ENCODE measurements around the gene PPP4R3B.
"Not testable (repeated sequence)": the region's sequence is repeated elsewhere in the genome, so short reads cannot be mapped to it uniquely, and the experiment has no call there.

The PPP4R3B gene

GRCh38 chr2:55595536-55595935 is 21.9 kb downstream of the PPP4R3B start:
- no peak for DNase-seq (ENCODE audit: low spot score)

GRCh38 chr2:55592130-55592529 is 25.3 kb downstream of the PPP4R3B start:
- no peak for DNase-seq (ENCODE audit: low spot score)

DNA sequence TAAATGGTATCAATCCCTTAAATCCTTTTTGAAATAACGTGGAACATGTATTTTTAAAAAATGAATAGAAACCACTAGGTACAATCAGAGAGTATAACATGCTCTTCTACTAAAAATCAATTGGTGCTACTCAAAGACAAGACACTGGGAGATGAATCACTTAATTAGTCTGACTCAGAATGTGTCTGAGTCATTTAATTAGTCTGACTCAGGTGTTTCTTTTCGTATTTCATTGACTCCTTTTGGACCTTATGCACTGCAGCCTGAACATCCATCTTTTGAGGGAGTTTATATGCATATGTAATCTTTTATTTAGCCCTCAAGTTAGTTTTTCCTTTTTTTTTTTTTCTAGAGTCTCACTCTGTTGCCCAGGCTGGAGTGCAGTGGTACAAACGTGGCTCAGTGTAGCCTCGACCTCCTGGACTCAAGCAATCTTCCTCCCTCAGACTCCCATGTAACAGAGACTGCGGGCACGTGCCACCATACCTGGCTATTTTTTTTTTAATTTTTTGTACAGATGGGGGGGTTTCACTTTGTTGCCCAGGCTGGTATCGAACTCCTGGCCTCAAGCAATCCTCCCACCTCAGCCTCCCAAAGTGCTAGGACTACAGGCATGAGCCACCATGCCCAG is 26.5 kb downstream of the PPP4R3B start:
- no peak for DNase-seq (ENCODE audit: low spot score)

- no peak for DNase-seq (ENCODE audit: low spot score)
Observed at GRCh38 chr2:55585451-55586080, 31.9 kb downstream of the PPP4R3B start.

DNA sequence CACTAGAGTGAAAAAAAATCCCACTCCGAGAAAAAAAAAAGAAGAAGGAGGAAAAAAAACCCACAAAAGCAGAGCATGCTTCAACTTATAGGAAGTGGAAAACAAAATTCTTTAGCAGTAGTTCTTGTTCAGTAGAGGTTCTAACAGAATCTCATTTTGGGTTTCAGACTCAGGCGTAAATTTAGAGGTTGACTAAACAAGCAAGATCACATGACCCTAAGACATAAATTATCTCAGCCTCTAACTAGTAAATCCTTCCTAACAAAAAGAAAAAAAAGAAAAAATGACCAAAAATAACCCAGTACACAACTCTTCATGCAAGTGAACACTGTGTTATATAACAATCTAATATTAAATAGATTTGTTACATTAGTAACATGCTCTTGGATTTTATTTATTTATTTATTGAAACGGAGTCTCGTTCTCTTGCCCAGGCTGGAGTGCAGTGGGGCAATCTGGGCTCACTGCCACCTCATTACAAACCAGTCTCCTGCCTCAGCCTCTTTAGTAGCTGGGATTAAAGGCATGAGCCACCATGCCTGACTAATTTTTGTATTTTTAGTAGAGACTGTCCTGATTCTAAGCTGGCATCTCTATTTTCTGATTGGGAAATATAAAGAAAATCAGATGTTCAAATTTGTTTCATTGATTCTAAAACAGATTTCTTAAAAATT is 35.4 kb downstream of the PPP4R3B start:
- no peak for DNase-seq (ENCODE audit: low spot score)

DNA sequence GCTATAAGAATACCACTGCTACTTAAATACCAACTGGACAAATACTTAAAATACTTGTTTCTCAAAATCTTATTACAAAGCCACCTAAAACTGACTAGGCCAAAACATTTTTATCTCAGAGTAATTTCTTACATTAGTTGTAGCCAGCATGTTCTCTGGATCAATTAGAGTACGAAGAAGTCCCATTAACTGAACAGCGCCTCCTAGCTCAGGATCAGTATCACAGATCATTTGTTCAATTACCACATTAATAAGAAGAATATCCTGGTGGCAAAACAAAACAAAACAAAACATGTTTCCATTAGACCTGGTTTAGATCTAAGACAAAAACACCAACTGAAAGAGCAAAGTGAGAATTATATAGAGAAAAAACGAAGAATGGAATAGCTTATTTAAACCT is 36.0 kb downstream of the PPP4R3B start:
- DNase-seq (ENCODE audit: low spot score): peak; percentile 6

DNA sequence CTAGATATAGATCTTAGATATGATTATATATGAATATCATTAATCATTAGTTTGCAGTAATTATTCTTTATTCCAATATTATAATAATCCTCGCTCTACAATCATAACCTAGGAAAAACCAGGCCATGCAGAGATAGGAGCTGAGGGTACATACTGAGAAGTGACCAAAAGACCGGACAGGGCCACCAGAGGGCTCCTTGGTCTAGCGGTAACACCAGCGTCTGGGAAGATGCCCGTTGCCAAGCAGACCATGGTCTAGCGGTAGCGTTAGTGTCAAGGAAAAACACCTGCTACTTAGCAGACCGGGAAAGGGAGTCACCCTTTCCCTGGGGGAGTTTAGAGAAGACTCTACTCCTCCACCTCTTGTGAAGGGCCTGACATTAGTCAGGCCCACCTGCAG is 48.4 kb downstream of the PPP4R3B start:
- not testable (repeated sequence) for DNase-seq (ENCODE audit: low spot score)

DNA sequence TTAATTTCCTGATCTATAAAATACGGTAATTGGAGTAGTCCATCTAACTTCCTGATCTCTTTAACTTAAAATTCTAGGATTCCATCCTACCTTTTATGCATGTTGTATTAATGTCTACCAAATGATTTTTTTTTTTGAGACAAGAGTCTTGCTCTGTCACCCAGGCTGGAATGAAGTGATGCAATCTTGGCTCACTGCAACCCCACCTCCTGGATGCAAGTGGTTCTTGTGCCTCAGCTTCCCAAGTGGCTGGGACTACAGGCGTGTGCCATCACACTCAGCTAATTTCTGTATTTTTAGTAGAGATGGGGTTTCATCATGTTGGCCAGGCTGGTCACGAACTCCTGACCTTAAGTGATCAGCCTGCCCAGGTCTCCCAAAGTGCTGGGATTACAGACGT is 50.1 kb downstream of the PPP4R3B start:
- no peak for DNase-seq (ENCODE audit: low spot score)

DNA sequence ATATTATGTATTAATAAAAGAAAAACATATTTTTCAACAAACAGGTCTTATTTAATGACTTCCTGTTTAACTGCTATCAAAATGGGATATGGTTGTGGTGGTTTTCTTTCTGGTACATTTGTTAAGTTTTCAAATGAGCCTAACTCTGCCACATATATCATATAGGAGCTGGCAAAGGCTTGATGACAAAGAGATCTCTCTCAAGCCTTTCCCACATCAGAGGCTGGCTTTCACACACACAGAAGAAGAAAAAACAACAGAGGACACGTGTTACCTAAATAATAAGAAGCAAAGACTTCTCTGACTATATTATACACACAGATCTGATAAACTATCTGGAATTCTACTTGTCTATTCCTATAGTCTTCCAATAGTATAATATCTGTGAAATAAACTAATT is 51.8 kb downstream of the PPP4R3B start:
- DNase-seq (ENCODE audit: low spot score): no peak

GRCh38 chr2:55560855-55561254 is 56.6 kb downstream of the PPP4R3B start:
- no peak for DNase-seq (ENCODE audit: low spot score)

DNA sequence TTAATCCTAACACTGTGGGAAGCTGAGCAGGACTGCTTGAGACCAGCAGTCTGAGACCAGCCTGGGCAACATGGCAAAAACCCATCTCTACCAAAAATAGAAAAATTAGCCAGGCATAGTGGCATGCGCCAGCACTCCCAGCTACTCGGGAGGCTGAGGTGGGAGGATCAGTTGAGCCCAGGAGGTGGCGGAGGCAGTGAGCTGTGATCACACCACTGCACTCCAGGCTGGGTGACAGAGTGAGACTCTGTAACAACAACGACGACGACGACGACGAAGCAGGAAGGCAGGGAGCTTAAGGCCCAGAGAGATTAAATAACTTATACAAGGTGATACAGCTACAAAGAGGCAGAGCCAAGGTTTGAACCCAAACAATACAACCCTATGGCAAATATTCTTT is 60.6 kb downstream of the PPP4R3B start:
- no peak for DNase-seq (ENCODE audit: low spot score)

DNA sequence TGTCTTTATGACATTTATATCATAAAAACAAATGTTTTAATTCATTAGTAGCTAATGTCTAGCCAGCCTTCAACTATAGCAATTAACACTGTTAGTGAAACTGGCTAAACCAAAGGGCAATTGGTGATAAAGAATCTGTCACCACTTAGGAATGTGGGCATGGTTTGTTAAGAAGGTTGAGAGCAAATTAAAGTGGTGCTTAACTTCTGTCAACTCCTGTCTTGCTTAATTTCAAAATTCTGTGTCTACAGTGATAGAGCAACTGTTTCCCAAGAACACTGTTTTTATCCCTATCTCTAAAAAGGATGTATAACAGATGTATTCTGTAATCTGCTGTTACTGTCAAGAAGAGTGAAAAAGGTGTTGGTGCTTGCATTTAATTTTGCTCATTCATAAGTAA is 61.4 kb downstream of the PPP4R3B start:
- peak; percentile 11 for DNase-seq (ENCODE audit: low spot score)

- no peak for DNase-seq (ENCODE audit: low spot score)
Observed at GRCh38 chr2:55553321-55553720, 64.1 kb downstream of the PPP4R3B start.

DNA sequence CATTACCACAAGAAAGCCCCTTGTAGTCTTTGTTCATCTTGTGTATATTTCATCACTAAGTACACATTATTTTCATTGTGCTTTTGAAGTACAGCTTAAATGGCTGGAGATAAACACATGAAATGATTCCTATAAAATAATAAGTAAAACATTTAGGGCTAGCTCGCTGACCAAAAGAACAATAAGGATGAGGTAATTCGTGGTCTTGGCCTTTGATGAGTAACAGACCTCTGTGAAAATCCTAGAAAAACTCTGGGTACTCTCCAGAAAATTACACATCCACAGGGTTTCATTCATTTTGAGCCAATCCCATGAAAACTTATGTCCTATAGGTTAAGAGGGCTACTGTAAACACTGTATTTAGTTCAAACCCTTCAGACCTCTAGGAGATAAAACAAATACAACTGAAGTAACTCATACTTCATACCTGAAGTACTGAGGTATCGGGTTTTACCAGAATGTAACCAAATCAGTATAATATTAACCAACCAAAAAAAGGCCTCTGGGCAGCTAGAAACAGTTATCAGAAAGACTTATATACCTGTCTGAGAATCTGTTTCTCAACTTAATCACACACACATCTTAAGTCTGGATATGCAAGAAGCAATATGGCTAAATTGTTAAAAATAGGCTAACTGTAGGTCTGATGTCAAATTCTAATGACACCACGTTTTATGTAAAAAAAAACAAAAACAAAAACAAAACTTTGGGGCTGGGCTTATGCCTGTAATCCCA is 66.9 kb downstream of the PPP4R3B start:
- no peak for DNase-seq (ENCODE audit: low spot score)

- DNase-seq (ENCODE audit: low spot score): not testable (repeated sequence)
Observed at GRCh38 chr2:55547679-55548078, 69.7 kb downstream of the PPP4R3B start.

GRCh38 chr2:55547001-55547400 is 70.4 kb downstream of the PPP4R3B start:
- no peak for DNase-seq (ENCODE audit: low spot score)

DNA sequence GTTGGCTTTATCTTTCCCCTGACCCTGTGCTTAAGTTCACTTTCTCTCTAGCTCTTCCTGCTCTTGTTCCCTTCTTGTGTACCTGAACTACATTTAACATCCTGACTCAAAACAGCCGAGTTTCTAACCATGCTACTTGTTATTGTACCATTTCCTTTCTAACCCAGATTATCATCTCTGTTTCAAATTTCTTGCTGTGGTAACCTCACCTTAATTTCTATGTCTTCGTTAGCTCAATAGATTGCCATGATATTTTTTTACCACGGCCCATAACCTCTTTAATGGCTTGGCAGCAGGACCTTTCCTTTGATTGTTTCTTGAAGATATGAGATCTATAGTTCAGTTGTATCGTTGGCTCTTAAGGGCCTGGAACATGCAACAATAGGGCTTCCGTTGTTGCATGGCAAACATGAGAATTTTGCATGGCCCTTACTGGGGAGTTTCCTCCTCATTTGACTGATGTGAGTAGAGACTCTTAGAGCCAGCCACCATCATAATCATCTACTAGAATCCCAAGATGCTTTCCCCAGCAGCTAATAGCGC is 86.8 kb downstream of the PPP4R3B start:
- DNase-seq (ENCODE audit: low spot score): no peak

- DNase-seq (ENCODE audit: low spot score): no peak
Observed at GRCh38 chr2:55526174-55526573, 91.2 kb downstream of the PPP4R3B start.

GRCh38 chr2:55524884-55525437 is 92.5 kb downstream of the PPP4R3B start:
- DNase-seq (ENCODE audit: low spot score): no peak

DNA sequence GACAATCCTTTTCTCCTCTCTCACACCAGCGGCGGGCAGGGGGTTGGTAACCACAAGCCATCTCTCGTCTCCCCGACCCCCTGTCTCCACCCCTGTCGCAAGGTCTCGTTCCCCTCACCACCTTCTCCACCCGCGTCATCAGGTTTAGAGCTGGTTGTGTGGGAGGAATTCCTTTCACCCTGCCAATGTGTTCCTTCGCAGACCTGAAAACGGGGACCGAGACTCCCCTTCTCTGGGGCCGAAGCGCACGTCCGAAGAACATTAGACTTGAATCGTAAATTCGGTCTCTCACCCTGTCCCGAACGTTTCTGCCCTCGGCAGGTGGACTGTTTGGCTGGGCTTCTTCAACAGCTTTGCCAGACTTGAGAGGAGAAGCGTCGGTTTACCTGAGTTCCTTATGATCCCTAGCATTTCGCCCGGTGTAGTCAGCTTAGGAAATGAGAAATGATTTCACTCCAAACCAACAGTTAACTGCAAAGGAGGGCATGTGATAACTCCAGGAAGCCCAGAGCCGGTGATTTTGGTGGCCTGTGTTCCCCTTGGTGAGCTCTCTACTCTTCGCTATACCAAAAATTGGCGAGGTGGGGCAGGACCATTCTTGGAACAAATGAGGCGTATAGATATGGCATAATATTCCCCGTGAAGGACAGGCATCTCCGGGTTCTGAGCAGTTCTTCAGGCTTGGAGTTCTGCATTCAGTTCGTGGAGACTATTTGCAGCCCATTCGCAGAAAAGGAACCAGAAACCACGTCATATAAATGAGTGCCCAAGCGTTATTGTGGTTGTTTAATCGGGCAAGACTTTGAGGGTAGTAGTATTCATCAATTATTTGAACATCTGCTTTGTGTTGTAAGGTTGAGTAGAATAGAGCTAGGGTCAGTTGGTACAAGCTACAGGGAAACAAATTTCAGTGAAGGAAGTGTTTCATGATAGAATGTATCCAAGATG is 97.2 kb downstream of the PPP4R3B start:
- DNase-seq (ENCODE audit: low spot score): peak; percentile 22

- DNase-seq (ENCODE audit: low spot score): peak; percentile 30
Observed at GRCh38 chr2:55518841-55519165, 98.6 kb downstream of the PPP4R3B start.
